Measurements from ENCODE around the gene MRPS21. TPM values are rescaled to one million over a fixed set of nuclear protein-coding genes. Genes with fewer than 3 reads are reported as not detected.

The MRPS21 gene
- total RNA-seq, 6 experiments from 2014 or later: 22.9 to 30.5 (median 25.0) TPM

DNA sequence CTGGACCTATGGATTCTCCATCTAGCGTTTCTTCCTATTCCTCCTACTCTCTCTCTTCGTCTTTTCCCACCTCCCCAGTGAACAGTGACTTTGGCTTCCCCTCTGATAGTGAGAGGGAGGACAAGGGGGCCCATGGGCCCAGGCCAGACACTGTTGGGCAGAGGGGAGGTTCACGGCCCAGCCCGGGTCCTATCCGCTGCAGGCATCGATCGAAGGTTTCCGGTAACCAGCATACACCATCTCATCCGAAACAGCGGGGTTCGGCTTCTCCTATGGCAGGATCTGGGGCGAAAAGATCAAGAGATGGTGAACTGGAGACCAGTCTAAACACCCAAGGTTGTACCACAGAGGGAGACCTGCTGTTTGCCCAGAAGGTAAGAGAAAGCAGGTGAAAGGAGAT is 10.4 kb upstream of the MRPS21 start:
- no peak for ATAC-seq
- Histone ChIP-seq H3K9me3 (no peaks in the 10 kb centered on the region), H3K4me1 (peaks cover 0 to 34% (median 9%) of the 10 kb centered on the region in 4 donors), H3K27me3 (no peaks in the 10 kb centered on the region), H3K27ac (no peak overlapping the region), H3K4me3 (peak overlapping the region in 2 of 3 donors; percentile 62), H3K36me3 (peaks cover 0 to 7% (median 0%) of the 10 kb centered on the region in 4 donors)
- 96% methylated on average over 8 of the region's 12 CpGs for WGBS (ENCODE audit: insufficient coverage, low coverage, low lambda C conversion rate, missing lambda C conversion rate)
- no peak for DNase-seq
- TF ChIP-seq, protein P1, sequence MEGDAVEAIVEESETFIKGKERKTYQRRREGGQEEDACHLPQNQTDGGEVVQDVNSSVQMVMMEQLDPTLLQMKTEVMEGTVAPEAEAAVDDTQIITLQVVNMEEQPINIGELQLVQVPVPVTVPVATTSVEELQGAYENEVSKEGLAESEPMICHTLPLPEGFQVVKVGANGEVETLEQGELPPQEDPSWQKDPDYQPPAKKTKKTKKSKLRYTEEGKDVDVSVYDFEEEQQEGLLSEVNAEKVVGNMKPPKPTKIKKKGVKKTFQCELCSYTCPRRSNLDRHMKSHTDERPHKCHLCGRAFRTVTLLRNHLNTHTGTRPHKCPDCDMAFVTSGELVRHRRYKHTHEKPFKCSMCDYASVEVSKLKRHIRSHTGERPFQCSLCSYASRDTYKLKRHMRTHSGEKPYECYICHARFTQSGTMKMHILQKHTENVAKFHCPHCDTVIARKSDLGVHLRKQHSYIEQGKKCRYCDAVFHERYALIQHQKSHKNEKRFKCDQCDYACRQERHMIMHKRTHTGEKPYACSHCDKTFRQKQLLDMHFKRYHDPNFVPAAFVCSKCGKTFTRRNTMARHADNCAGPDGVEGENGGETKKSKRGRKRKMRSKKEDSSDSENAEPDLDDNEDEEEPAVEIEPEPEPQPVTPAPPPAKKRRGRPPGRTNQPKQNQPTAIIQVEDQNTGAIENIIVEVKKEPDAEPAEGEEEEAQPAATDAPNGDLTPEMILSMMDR (IDR thresholded peaks at IDR 0.05): no peak
- no peak for TF ChIP-seq POLR2A (IDR thresholded peaks at IDR 0.05)
- intact Hi-C loops (cut with DNase I): no loop called here

DNA sequence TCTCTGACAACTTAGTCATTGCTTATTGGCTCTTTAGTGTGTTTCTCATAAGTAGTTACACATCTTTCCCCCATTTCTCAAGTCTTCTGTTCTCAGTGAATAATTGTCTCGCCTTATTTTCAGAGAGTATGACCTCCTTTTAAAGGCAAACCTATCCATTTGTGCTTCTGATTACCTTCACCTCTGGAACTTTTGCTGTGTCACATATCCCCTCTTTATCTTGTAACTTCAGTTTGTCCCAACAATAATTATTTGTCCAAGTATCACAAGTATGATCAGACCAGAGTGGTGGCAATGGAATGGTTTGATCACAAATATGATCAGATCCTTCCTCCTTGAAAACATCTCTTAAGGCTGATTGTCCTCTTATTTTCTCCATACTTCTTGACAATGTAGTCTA is 5.3 kb upstream of the MRPS21 start:
- H3K9me3 ChIP-seq: no peaks in the 10 kb centered on the region
- H3K4me1 ChIP-seq: no peaks in the 10 kb centered on the region
- peaks cover 0 to 7% (median 0%) of the 10 kb centered on the region in 4 donors for H3K36me3 ChIP-seq
- DNase-seq (no peak), ATAC-seq (no peak)
- H3K27me3 ChIP-seq: no peaks in the 10 kb centered on the region
- no peak overlapping the region for H3K27ac ChIP-seq
- WGBS (ENCODE audit: insufficient coverage, low coverage, low lambda C conversion rate, missing lambda C conversion rate): 67% methylated on average over 1 of the region's 1 CpG
- no peak for TF ChIP-seq POLR2A (IDR thresholded peaks at IDR 0.05)
- TF ChIP-seq, protein P1 (IDR thresholded peaks at IDR 0.05): no peak
- intact Hi-C loops (cut with DNase I): no loop called here
- H3K4me3 ChIP-seq: no peak overlapping the region

DNA sequence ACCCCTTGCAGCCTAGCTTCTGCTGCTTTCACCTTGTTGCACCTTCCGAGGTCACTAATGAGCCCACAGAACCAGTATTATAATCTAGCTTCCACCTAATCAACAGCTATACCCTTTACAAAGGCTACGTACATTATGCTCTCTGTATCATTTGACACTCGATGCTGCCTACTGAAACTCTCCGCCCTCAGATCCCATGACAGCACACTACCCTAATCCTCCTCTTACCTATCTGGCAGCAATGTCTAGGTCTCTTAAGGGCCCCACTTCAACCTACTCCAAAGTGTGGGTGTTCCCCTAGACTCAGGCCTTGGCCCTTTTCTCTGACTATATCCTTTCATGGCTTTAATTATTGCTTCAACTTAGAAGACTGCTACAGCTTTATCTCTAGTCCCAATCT is 4.8 kb upstream of the MRPS21 start:
- TF ChIP-seq, protein P1 (IDR thresholded peaks at IDR 0.05): no peak
- no peak for TF ChIP-seq POLR2A (IDR thresholded peaks at IDR 0.05)
- DNase-seq (no peak), ATAC-seq (no peak)
- Histone ChIP-seq H3K9me3 (no peaks in the 10 kb centered on the region), H3K36me3 (peaks cover 0 to 7% (median 0%) of the 10 kb centered on the region in 4 donors), H3K4me1 (no peaks in the 10 kb centered on the region), H3K27me3 (no peaks in the 10 kb centered on the region), H3K27ac (no peak overlapping the region), H3K4me3 (no peak overlapping the region)
- WGBS (ENCODE audit: insufficient coverage, low coverage, low lambda C conversion rate, missing lambda C conversion rate): 92% methylated on average over 3 of the region's 4 CpGs
- intact Hi-C loops (cut with DNase I): no loop called here

GRCh38 chr1:150295476-150295875 is 1.8 kb downstream of the MRPS21 start:
- 96% methylated on average over 2 of the region's 2 CpGs for WGBS (ENCODE audit: insufficient coverage, low coverage, low lambda C conversion rate, missing lambda C conversion rate)
- no peak for ATAC-seq
- no peak for DNase-seq
- intact Hi-C loops (cut with DNase I): no loop called here
- Histone ChIP-seq H3K27me3 (no peaks in the 10 kb centered on the region), H3K9me3 (no peaks in the 10 kb centered on the region), H3K4me3 (no peak overlapping the region), H3K4me1 (peaks cover 0 to 4% (median 0%) of the 10 kb centered on the region in 4 donors), H3K36me3 (peaks cover 0 to 6% (median 2%) of the 10 kb centered on the region in 4 donors), H3K27ac (no peak overlapping the region)
- TF ChIP-seq POLR2A (IDR thresholded peaks at IDR 0.05): no peak
- TF ChIP-seq, protein P1 (IDR thresholded peaks at IDR 0.05): no peak

GRCh38 chr1:150299716-150300115 is 6.1 kb downstream of the MRPS21 start:
- WGBS (ENCODE audit: insufficient coverage, low coverage, low lambda C conversion rate, missing lambda C conversion rate): 88% methylated on average over 3 of the region's 3 CpGs
- intact Hi-C loops (cut with DNase I): no loop called here
- H3K36me3 ChIP-seq: peaks cover 0 to 32% (median 8%) of the 10 kb centered on the region in 4 donors
- no peaks in the 10 kb centered on the region for H3K4me1 ChIP-seq
- H3K27me3 ChIP-seq: no peaks in the 10 kb centered on the region
- TF ChIP-seq, protein P1 (IDR thresholded peaks at IDR 0.05): no peak
- H3K27ac ChIP-seq: no peak overlapping the region
- H3K4me3 ChIP-seq: no peak overlapping the region
- no peak for DNase-seq
- no peaks in the 10 kb centered on the region for H3K9me3 ChIP-seq
- no peak for ATAC-seq
